CD4-positive, alpha-beta T cell treated with Interleukin-17A for 1 hour (primary cell): Measurements from ENCODE around the gene WDR33.

Experiments
- DNase-seq: peaks from one replicate; pipeline ENCODE4 v3.0.0-alpha.2; 2020

The WDR33 gene

DNA sequence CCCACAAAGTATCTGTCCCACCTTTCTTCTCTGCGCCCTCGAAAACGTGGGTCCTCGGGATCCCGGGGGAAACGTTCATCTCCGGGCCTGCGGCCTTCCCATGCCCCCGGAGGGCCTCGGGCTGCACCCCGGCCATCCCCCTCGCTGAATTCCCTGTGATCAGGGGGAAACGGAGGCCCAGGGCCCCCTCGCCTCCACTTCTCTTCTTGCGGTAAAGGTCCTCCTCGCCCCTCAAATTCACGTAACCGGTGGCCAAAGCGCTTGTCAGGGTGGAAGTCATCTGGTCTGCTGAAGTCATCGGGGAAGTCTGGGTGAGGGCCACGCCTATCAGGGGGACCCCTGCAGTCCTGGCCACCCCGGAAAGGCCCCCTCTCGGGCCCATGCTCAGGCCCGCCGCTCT lies 97.4 kb downstream of the WDR33 start:
- DNase-seq = no peak

DNA sequence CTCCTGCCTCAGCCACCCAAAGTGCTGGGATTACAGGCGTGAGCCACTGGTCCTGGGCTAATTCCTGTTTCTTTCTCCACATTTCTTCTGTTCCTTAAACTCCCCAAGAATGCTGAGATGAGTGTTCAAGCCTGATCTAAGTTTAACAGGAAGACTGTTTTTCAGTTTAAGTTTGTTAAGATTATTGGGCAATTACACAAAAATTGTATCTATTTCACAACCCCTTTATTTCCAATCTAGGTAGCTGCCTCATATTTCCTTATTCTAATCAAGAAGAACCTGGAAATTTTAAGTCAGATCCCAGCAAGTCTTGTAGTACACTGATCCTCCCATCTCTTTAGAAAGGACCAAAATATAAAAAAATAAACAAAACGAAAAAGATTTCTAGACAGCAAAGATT lies 98.0 kb downstream of the WDR33 start:
- no peak for DNase-seq

DNA sequence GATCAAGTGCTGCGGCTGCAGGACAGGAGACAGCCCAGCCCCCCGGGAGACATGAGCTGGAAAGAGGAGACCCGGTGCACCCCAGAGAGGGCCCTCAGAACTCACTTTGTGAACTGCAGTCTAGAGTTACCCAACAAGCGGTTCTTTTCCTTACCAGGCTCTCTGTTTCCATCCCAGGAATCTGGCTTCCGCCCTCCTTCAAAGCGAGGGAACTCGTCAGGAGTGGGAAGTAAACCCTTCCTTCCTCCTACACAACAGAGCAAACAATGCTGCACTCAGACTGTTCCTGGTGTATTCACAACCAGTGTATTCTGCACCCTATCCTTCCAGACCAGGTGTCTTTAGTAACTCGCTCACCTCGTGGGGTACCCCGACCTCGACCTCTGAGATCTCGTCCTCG lies 101.6 kb downstream of the WDR33 start:
- DNase-seq = no peak

DNA sequence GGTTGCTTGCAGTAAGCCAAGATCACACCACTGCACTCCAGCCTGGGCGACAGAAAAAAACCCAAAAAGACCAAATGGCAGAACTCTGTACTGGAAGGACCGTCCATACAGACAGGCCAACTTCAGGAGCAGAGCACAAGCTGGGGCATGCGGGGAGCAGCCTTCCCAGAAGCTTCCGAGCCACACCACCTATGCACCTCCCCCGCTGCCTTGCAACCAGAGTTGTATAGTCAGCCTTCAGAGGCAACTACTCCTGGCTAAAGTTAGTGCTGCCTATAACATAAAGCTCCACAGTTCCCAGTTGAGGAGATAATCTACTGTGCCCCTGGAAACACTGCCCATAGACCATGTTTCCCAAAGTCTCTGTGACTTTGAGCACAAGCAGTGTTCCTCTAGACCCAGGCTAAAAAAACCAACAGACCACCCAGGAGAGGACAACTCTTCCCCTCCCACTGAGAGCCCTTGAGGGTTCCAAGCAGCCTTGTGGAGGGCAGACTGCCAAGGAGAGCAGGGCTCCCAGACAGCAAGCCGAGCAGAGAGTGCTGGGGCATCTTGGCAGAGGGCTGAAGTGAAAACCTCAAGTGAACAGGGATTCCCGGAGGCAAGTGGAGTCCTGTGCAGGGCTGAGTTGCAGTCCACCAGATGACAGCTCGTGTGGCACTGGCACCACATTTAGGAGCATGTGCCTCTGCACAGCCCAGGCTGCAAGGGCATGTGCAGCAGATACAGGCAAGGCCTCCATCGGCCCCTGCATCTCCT lies 102.9 kb downstream of the WDR33 start:
- DNase-seq = no peak

DNA sequence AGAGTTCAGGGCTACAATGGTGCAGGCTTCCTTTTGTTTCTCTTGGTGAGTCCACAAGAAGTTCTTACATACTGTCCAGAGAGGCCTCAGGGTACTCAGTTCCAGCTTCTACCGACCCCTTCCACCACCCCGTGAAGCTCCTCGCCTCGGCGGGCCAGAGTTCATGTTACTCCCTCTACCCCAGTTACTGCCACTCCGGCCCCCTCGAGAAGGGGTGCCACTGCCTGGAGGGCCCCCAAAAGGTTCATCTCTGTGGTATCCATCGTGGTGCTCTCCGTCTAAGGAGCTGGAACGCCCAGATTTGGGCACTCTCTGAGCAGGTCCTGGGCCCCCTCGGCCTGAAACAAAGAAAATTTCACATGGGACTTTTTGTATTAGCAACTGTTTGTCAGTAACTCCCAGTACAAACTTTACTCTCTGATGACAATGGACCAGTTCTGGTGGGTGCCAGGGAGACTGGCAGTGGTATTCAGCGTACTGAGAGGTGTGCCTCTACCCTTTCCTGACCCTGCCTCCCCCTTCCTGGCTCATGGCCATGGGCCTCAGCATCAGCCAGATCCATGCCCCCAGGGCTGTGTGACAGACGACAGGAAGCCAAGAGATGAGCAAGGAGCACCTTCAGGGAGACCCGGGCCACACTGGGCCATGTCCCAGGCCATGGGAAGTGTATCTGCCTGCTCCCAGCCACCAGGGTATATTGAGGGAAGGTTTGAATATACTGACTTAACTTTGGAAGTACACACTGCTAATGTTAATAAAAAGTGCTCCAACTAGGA lies 104.6 kb downstream of the WDR33 start:
- DNase-seq = no peak

DNA sequence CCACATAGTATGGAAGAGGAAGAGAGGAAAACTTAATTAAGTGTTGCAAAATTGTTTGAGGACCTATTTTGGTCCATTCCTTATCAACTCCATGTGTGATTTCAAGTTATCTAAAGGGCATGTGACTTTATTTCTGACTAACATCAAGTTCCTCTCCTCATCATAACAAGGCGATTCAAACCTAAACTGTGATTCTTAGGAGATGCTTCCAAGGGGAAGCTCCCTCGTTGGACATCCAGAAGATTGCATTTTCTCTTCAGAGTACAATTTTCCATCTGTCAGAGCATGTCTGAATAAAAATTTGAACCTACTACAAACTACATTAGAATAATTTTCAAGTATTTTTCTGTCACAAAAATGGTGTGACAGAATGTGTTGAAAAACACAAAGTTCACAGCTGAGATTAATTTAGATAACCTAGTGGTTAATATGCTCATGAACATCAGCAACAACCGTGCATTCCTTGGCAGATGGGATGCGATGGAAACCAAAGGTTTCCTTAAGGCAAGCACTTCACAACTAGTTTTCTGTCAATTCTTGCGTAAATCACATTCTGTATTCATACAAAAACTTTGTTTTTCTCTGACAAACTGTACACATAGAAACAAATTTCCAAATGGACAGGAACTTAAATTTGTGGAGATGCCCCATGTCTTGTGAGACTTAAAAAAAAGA lies 105.4 kb downstream of the WDR33 start:
- no peak for DNase-seq

DNA sequence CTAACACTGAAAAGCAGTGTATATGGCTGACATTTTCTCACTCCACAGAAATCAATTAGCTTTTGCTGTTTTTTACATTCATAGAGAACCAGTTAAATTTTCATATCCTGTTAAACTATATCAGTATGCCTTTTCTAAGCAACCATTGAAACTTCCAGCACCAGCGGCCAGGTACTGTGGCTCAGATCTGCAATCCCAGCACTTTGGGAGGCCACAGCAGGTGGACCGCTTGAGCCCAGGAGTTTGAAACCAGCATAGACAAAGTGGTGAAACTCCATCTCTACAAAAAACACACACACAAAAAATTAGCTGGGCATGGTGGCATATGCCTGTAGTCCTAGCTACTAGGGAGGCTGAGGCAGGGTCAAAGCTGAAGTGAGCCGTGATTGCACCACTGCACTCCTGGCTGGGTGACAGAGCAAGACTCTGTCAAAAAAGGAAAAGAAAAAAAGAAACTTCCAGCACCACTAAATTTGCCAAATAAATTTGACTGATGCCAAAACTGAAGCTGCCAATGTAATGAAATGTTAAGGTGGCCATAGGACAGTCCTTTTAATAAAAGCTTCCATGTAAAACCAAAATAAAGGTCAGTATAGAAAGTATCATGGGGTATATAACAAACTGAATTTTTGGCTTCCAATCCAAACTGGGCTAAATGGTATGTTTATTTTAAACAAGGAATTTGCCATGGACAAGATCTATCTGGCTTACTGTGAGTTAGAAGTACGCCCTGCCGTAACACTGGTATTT lies 106.2 kb downstream of the WDR33 start:
- no peak for DNase-seq

GRCh38 chr2:127703282-127703681 lies 107.7 kb downstream of the WDR33 start:
- DNase-seq = no peak

- DNase-seq = no peak
These were observed 108.5 kb downstream of the WDR33 start for GRCh38 chr2:127702395-127703009.

GRCh38 chr2:127701651-127702394 lies 109.1 kb downstream of the WDR33 start:
- peak; percentile 83 for DNase-seq

DNA sequence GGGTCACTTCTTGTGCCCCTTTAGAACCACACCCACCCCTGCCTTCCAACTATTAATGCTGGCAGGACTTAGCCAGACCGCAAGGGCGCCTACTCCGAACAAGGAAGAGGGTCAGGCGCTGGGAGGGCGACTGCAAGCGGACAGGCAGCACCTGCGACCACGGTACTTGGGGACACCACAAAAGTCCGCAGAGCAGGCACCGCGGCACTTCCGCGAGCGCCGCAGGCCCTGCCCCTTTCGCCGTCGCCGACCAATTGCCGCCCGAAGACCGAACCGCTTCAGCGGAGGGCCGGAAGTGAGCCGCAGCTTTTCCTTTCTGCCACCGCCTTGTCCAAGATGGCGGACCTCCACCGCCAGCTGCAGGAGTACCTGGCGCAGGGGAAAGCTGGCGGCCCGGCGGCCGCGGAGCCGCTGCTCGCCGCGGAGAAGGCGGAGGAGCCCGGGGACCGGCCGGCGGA lies 109.7 kb downstream of the WDR33 start, which contains the start of gene SFT2D3:
TSS of gene SFT2D3 (plus strand) at position 305 of the 458 bp plus-strand sequence. CDS start at position 337, 32 bp downstream.
- DNase-seq = peak; percentile 90

DNA sequence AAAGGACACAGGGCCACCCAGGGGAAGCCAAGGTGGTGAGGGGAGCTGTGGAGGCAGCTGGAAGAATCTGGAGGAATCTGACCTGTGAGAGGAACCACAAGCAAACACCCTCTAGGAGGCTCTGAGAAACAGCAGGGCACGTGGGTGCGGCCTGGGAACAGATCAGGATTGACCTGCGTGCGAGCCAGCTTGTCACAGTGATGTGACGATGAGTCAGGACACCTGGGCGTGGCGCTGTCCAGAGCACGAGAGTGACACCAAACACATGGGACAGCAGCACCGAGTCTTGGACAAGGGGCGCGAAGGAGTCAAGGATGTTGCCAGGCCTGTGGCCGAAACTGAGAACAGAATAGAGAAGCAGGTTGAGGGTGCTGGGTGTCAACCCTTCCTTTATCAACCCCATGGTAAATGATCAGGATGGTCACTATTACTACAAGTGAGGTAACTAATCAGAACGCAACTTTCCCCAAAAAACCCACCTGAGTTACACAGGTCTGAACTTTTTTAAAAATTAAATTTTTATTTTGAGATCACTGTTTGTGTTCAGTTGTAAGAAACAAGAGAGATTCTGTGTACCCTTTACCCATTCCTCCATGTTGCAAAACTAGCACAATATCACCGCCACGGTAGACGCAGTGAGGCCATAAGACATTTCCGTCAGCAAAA lies 110.3 kb downstream of the WDR33 start:
- peak; percentile 49 for DNase-seq

DNA sequence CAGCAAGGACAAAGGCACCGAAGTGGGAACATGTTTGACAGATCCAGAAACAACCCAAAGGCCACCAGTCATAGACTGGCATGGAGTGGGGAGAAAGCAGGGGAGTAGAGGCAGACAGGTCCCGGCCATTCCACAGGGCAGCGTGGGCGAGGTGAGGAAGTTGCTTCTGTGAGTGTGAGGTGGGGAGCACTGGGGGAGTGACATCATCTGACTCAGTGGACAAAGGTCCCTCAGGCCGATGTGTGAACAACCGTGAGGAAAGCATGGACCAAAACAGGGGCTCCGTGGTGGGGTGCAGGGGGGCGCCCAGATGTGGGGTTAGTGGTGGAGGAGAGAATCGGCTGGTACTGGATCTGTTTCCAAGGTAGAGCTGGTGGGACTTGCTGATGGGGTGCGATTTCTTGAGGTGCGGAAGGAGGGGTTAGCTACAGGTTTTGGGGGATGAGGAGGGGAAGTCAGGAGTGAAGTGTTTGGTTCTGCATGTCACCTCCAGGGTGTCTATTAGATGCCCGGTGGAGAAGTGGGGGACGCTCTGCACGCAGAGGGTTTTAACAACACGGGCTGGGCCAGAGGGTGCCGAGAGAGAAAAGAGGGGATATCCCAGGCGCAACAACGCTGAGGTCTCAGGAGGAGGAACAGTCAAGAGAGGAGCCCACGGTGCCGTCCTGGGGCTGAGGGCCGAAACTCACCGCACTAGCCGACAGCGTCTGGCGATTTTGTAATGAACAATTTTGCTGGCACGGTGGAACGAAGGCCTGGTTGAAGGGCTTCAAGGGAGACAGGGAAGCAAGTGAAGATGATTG lies 112.2 kb downstream of the WDR33 start:
- DNase-seq = no peak

- no peak for DNase-seq
These were observed 113.3 kb downstream of the WDR33 start for GRCh38 chr2:127697482-127698180.

- DNase-seq = peak; percentile 58
These were observed 115.2 kb downstream of the WDR33 start for GRCh38 chr2:127695491-127696472.

GRCh38 chr2:127694986-127695385 lies 116.0 kb downstream of the WDR33 start:
- DNase-seq = no peak

DNA sequence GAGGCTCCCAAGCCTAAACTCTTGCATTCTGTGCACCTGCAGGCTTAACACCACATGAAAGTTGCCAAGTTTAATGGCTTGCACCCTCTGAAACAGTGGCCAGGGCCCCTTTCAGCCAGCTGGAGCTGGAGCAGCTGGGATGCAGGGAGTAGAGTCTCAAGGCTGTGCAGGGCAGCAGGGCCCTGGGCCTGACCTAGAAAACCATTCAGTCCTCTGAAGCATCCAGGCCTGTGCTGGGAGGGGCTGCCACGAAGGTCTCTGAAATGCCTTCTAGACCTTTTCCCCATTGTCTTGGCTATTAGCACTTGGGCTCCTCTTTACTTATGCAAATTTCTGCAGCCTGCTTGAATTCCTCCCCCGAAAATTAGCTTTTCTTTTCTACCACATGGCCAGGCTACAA lies 120.3 kb downstream of the WDR33 start:
- no peak for DNase-seq

- DNase-seq = no peak
These were observed 122.6 kb downstream of the WDR33 start for GRCh38 chr2:127688405-127688804.
